Colon (tissue), 2 donors: ENCODE measurements around the gene CCDC102B.

ENCODE experiments used
- FAIRE-seq: peaks from 2 replicates; lab custom pipeline; 2012; peaks lifted over from hg19 to GRCh38; lab: Jason Lieb, UNC
- donor health status: control.
- donor health status: control.

Gene CCDC102B

GRCh38 chr18:69088973-69089372, 291.1 kb downstream of the CCDC102B start:
- FAIRE-seq = no peak

DNA sequence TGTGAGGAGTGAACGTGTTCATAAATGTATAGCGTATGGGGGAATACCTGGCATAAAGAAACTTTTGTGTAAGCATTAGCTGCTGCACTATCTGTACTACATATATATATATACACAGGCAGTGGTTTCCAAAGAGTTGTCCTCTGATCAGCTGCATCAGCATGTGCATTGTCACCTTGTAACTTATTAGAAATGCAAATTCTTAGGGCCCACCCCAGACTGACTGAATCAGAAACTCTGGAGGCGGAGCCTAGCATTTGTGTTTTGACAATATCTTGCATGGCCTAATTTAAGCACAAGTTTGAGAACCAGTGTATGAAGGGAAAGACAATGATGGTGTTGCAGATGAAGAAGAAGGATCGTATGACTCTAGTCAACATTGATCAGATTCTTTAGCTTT, 299.5 kb downstream of the CCDC102B start:
- no peak for FAIRE-seq

- no peak for FAIRE-seq
Measured at GRCh38 chr18:69102959-69103358, 305.1 kb downstream of the CCDC102B start.
